ENCODE results near the gene C12orf60. TPM values are rescaled to one million over a fixed set of nuclear protein-coding genes. Genes with fewer than 3 reads are reported as not detected.

The C12orf60 gene
- total and polyA plus RNA-seq, 2 of the 8 experiments (the other 6 are each of a cell fraction or from before 2014, with no cell fraction given): 1.2 to 1.5 TPM

DNA sequence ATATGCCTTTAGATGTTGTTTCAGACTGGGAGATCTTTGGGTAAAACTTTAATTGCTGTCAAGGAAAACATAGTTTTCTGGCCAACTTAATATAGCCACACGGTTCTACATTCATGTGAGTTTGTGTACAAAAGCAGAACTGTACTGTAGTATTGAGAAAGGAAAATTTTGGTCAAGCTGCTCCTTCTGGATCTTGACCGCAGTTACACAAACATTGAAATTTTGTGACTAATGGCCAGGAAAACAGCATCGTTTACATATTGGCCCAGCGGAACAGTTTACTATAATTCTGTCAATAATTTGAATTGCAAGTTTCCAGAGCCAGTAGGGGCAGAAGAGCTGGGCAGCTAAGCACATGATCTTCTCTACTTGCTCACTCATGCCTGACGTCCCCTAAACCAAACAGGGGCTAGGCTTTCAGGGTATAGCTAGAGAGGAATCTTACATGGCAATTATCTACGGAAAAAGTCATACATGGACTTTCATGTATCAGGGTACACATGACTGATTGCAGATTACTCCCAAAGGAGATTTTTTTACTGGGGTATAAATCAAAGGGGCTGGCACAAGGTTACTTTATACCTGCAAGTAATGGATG lies 51.2 kb downstream of the C12orf60 start:
- no peak overlapping the region for H3K23ac ChIP-seq (ENCODE audit: insufficient read length)
- H2BK5ac ChIP-seq (ENCODE audit: low read depth, low read length): no peak overlapping the region
- H3K4me2 ChIP-seq (ENCODE audit: insufficient read depth in 1 of 2, low read depth in 2 of 2, low read length in 2 of 2): no peak overlapping the region
- no peaks in the 10 kb centered on the region for H3K79me1 ChIP-seq (ENCODE audit: low read depth, low read length)
- no peak overlapping the region for H3K27ac ChIP-seq (ENCODE audit: low read depth, low read length)
- H3K4ac ChIP-seq (replicated peaks; ENCODE audit: insufficient read length, low read depth, low read length): no peak overlapping the region
- H4K8ac ChIP-seq (ENCODE audit: extremely low read depth, insufficient read depth, low read length): no peak overlapping the region
- FAIRE-seq (no peak), DNase-seq (ENCODE audit: low read depth in 1 of 2, low spot score in 2 of 2) (no peak)
- H2AFZ ChIP-seq (ENCODE audit: low read length): peak overlapping the region; percentile 11; the same call in 1 of the 2 replicates
- H4K5ac ChIP-seq (ENCODE audit: insufficient read length, low read depth, low read length): no peak overlapping the region
- H3K4me3 ChIP-seq (ENCODE audit: extremely low read depth in 1 of 4, insufficient read depth in 2 of 4, low read depth in 3 of 4, low read length in 4 of 4): no peak overlapping the region
- no peaks in the 10 kb centered on the region for H3K27me3 ChIP-seq (replicated peaks in 1 of 4; ENCODE audit: control insufficient read depth in 3 of 4, extremely low read depth in 1 of 4, insufficient read depth in 3 of 4, low read length in 3 of 4)
- H2BK15ac ChIP-seq (ENCODE audit: low read length): no peak overlapping the region
- H3K4me1 ChIP-seq (replicated peaks in 1 of 4; ENCODE audit: control insufficient read depth in 3 of 4, insufficient read depth in 4 of 4, low read length in 3 of 4): peaks cover 0 to 6% (median 0%) of the 10 kb centered on the region in 4 experiments; a peak in 2 of 7 replicates
- H3K9ac ChIP-seq (replicated peaks in 1 of 4; ENCODE audit: extremely low read depth in 1 of 4, low read depth in 3 of 4, low read length in 3 of 4): no peak overlapping the region
- H3K79me2 ChIP-seq (ENCODE audit: control insufficient read depth in 1 of 2, insufficient read depth in 2 of 2, low read length in 2 of 2): no peaks in the 10 kb centered on the region
- no peak overlapping the region for H2BK12ac ChIP-seq (ENCODE audit: low read depth, low read length)
- ChIA-PET CTCF (ENCODE audit: partially characterized antibody) (interaction anchor here (1.0 to 1.4 kb wide), 3 partner anchors 11 to 141 kb away, joined by 3 to 6 read pairs (median 5); no protein-coding TSS in a partner anchor), POLR2A (ENCODE audit: partially characterized antibody) (no interaction called here)
- no peaks in the 10 kb centered on the region for H3K36me3 ChIP-seq (ENCODE audit: control insufficient read depth in 2 of 4, insufficient read depth in 4 of 4, low read length in 3 of 4)
- H2AK5ac ChIP-seq (ENCODE audit: low read depth, low read length): no peak overlapping the region
- no peaks in the 10 kb centered on the region for H3K23me2 ChIP-seq (ENCODE audit: low read depth, low read length)
- H3K56ac ChIP-seq (replicated peaks; ENCODE audit: insufficient read length, low read depth, low read length): no peak overlapping the region
- no peak overlapping the region for H3K18ac ChIP-seq (ENCODE audit: extremely low read depth, low read length)
- H3K14ac ChIP-seq (ENCODE audit: insufficient read length): no peak overlapping the region
- no peaks in the 10 kb centered on the region for H4K20me1 ChIP-seq (replicated peaks in 1 of 2; ENCODE audit: control insufficient read depth in 1 of 2, insufficient read depth in 2 of 2, low read length in 2 of 2)
- H2BK120ac ChIP-seq (replicated peaks; ENCODE audit: low read depth, low read length): no peak overlapping the region
- H4K91ac ChIP-seq (replicated peaks; ENCODE audit: insufficient read length, low read length): no peak overlapping the region
- H2BK20ac ChIP-seq (ENCODE audit: low read length): no peak overlapping the region
- 88% methylated on average over 6 of the region's 6 CpGs; no CpG with 5 or more reads in 1 of the 2 experiments for WGBS, 2 experiments (ENCODE audit: extremely low coverage in 1 of 2, insufficient coverage in 1 of 2, insufficient read length in 1 of 2, insufficient replicate concordance in 2 of 2, low coverage in 1 of 2, low lambda C conversion rate in 2 of 2, missing lambda C conversion rate in 1 of 2)
- no peaks in the 10 kb centered on the region for H3K9me3 ChIP-seq (ENCODE audit: insufficient read depth in 2 of 2, low read depth in 1 of 2, low read length in 1 of 2)
- TF ChIP-seq EZH2 (IDR thresholded peaks at IDR 0.05; ENCODE audit: low read depth, low read length, severe bottlenecking) (no peak), JUND (IDR thresholded peaks at IDR 0.05; ENCODE audit: low read length) (no peak), RBBP5 (IDR thresholded peaks at IDR 0.05; ENCODE audit: borderline replicate concordance, low read depth, low read length) (no peak), CBX8 (IDR thresholded peaks at IDR 0.05; ENCODE audit: borderline replicate concordance, low read depth, low read length) (no peak), POLR2AphosphoS5 (IDR thresholded peaks at IDR 0.05; ENCODE audit: low read depth, low read length) (no peak), MAFK (IDR thresholded peaks at IDR 0.05; ENCODE audit: low read depth, low read length) (no peak), RXRA (IDR thresholded peaks at IDR 0.05; ENCODE audit: insufficient read depth, low read depth, low read length) (no peak), USF2 (IDR thresholded peaks at IDR 0.05; ENCODE audit: low read length) (no peak), BRCA1 (IDR thresholded peaks at IDR 0.05; ENCODE audit: low read depth, low read length) (no peak), CEBPB (IDR thresholded peaks at IDR 0.05; ENCODE audit: low read depth, low read length) (no peak), POU5F1 (IDR thresholded peaks at IDR 0.05; ENCODE audit: low read depth, low read length) (no peak), NRF1 (IDR thresholded peaks at IDR 0.05; ENCODE audit: low read depth, low read length) (no peak), CBX5 (IDR thresholded peaks at IDR 0.05; ENCODE audit: low read depth, low read length) (no peak)

Measured in H1 (cell line).